Medulla oblongata (tissue), 1 donor: ENCODE results near the gene BNC2.

Source experiments
- DNase-seq: peaks from one replicate; pipeline ENCODE4 v3.0.0-alpha.2; 2015; ENCODE audit errors: extremely low spot score

BNC2 gene

DNA sequence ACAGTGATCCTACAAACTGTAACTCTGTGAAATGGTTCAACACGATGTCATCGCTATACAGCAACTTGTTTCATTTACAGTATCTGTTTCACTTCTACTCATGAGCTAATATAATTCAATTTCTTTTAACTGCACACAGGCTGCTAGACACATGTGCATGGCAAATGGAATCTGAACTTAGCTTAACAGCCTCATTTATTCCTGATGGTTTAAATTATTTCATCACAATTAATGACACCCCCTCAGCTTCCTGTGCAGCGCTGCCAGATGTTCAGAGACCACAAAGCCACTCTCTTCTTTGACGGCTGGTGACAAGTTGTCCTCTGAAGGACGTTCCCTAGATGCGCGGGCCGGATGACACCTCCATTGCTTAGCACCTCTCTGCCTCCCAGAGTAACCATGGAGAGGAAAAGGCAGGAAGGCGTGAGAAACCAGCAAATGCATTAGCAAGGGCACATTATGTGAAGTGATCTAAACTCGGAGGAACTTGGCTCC, 191.1 kb downstream of the BNC2 start:
- no peak for DNase-seq

DNA sequence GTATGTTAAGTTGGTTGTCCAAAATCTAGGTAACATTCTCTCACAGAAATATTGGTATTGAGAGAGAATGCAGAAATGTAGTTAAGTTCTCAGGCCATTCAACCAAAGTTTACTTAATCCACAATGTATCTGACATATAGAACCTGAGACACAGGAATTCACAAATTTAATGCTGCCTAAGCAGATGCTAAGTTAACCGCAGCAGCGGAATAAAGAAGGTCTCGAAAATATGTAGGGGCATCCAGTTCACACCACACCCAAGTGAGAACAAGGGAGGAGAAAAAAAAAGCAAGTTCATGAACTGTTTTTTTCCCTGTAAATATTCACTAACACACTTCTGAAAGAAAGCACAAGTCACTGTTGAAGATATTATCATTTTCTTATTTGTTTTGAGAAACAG, 194.0 kb downstream of the BNC2 start:
- no peak for DNase-seq

DNA sequence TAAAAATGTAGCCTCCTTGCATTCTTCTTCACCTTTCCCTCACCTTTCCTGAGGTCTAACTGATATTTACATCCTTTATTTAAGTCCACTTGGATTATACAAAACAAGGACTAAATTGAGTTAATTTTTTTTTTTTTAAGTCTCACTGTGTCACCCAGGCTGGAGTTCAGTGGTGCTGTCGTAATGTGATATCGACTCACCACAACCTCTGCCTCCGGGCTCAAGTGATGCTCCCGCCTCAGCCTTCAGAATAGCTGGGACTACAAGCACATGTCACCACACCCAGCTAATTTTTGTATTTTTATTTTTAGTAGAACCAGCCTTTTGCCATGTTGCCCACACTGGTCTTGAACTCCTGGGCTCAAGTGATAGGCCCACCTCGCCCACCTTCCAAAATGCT, 195.3 kb downstream of the BNC2 start:
- DNase-seq = no peak

DNA sequence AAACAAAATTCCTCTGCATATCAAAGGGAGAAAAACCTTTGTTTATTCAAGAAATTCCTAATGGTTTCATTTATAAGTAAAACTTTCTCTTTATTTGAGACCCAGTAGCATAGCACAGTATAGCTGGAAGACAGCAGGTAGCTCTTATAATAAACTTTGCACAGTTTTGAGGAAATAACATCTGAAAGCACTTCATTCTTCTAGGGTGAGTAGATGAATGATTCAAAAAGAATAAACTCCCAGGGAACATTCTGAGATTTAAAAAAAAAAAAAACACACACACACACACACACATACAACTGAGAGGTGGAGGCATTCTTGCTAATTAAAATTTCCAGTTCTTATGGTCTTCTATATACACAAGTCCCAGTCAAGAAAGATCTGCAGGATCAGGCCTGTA, 197.3 kb downstream of the BNC2 start:
- DNase-seq = no peak

DNA sequence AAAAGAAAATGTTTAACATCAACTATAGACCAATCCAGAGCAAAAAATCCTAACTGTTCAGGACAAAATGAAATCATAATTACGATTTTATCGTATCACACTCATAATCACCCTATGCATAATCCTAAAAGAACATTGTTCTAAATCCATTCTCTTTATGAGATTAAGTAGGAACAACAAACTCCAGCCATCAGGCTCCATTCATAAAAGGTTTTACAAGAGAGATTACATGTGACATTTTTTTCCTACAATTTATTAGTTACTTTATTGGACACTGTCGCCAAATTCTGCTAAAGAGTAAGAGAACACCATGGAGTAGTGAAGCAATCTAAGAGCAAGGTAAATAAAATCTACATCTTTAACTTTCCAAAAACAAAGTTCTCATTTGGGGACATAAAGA, 198.0 kb downstream of the BNC2 start:
- DNase-seq = no peak

DNA sequence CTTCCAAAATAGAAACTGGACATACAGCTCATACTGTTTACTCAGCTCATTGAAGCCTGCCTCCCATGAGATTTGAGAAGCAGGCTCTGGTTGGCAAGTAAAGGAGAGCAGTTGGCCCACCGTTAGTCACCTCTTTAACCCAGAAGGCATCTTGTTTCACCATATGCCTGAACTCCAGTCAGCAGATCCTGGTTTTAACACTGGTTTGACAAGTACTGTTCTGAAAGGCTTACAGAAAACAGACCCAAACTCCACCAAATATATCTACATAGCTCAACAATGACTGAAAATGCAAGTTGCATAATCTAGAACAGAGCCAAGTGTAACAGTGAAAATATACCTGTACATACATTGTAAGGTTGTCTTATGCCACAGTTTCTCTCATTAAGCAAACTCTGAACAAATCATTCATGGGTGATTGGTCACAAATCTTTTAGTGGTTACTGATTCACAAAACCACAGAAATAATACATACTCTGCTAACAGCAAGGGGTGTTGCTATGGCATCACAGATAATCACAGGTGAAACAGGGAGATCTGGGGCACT, 198.8 kb downstream of the BNC2 start:
- no peak for DNase-seq

DNA sequence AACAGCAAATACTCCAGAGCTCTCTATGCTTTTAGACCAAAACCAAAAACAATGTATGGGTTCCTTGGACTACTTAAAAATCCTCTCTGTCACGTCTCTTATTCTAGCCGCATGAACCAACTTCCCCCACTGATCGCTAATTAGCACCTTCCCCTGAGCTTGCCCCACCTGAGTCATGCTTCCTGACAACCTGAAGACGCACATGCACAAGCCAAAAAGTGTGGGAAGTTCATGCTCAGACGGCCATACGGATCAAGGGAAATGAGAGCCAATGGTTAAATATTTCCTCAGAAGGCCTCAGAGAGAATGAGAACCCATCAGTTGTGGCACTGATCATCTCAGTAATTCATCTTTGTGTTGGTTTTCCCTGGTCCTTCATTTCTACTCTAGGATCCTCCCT, 199.7 kb downstream of the BNC2 start:
- DNase-seq = no peak

DNA sequence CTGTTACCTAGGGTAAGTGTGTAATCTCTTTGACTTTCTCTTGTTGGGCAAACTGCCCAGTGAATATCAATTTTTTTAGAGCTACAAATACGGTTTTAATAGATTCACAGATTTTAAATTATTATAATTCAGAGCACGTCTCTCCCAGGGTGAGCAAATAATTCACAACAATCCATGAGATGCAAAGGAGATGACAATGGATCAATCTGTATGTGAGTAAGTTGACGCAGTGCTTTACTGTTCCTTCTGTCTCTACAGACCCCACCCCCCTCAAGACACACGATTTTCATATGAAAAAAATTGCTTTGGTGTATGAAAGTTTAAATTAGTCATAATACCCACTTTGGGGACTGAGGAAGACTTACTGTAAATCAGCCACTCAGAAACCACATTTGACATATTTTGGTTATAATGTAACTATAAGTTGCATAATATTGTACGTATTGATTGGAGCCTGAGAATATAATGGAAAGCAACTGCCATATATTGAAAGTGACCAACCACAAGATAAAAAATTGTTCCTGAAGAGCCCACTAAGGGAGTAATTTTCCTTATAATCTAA, 201.7 kb downstream of the BNC2 start:
- DNase-seq = no peak

DNA sequence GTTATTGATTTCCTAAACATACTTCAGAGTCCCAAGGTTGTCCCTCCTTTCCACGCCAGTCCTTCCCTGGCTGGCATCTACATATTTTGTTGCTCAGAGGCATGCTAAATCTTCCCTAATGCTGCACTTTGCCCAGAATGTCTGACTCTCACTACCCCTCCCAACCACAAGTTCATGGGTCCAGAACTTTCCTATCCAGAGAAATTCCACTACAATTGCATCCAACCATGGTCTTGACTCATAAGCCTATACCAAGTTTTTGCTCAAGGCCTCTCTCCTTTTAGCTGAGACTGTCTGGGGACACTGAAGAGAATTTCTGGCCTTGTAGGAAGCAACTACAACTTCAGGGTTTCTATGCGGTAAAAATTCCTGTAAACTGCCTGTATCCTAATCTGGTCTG, 206.3 kb downstream of the BNC2 start:
- no peak for DNase-seq

DNA sequence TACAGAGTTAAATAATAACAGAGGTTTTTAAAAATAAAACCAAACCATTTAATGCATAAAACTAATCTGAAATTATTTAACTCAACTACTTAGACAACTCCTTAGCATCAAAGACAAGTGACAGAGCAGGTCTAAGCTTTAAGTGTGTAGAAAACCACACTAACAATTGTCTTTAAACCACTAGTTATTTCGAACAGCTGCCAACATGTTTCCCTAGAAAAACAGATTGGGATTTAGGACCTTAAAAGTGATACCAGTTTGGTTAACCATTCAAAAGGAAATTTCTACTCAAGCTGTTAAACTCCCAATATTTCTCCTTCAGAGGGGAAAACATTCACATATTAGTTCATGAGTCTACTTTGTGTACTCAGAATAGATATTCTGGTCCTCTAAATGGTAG, 208.7 kb downstream of the BNC2 start:
- no peak for DNase-seq

DNA sequence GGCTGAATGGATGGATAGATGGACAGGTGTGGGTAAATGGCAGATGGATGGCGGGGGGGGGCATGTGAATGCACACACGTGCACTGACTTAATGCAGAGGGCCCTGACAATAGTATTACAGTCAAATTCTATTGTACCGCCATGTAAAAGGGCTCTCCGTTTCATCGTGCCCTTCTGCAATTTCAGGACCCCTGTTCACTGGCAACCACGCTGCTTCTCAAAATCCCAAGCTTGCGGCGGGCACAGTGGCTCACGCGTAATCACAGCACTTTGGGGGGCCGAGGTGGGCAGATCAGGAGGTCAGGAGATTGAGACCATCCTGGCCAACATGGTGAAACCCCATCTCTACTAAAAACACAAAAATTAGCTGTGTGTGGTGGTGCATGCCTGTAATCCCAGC, 211.4 kb downstream of the BNC2 start:
- no peak for DNase-seq

DNA sequence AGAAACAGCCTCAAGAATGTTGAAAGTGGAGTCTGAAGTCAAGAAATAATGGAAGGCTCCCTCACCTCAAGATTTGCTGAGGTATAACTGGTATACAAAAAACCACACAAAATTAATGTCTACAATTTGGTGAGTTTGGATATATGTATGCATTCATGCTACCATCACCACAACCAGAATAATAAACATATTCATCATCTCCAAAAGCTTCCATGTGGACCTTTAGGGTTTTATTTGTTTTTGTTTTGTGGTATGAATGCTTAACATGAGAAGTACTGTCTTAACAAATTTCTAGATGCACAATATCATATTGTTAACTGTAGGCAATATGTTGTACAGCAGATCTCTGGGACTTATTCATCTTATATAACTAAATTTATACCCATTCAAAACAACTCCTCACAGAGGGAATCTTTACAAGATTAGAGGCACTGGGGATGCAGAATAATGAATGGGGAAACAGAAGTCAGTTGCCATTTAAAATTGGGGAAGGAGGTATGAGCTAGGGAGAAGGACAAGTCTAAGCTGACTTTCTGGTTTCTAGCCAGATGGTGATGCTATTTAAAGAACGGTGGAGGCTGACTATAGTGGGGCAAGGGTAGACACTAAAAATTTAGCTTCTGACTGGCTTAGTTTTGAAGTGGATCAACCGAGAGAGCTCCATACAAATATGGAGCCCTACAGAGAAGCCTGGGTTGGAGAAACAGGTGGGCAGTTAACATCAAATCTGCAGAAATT, 213.9 kb downstream of the BNC2 start:
- DNase-seq = no peak

DNA sequence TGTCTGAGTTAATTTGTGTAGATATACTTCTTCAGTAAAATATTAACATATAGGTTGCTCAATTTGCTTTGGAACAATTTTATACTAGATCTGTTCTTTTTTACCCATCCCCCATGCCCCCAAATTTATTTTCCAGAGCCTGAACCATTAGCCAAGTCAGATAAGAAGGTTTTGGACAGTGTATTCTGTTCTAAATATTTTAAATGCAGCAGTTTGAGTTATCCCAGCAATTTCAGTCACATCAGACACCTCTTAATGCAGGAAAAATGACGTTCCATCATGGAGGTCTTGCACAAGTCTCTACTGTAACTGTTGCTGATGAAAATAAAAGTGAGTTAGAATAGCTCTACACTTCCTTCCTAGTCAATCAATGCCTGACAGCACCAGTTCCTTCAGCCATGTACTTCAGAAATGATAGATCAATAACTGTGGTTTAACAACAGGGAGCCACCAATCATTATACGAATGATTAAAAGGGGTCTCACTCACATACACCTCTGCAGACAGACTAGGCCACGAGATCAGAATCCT, 215.8 kb downstream of the BNC2 start:
- DNase-seq = no peak

DNA sequence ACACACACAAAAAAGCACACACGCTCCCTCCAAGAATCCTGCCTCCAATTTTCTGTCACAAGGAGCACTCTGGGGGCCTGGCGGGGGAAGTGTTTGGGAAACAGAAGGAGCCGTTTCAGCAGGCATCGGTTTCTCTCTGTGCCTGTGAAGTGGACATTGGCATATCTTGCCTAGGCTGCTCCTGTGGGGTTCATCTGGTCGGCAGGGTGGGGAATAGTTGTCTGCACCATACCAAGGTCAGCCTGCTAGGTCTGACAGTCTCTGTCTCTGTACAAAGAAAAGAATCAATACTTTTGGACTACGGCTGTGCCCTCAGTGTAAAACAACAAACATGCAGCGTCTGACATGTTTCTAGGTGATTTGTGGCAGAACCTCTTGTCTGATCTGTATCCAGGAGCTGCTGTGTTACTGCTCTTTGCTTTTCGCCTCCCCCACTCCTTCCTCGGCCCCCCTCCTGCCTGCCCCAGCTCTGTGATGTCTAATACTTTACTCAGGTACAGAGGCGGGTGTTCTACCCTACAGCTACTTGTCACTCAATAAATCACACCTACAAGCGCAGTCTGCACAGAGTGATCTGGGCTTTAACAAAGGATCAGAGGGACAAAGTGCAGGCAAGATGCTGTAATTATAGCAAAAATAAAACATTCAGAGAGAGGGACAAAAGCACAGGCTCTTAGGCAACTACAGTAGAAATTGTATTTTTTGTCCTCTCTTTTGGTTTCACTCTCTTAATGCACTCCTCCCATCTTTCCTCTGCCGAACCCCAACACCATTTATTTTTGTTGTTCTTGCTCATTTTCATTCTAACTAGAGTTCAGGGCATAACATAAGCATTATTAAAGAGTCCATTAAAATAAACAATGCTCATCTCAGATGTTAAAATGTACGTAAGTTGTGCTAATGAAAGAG, 216.7 kb downstream of the BNC2 start:
- DNase-seq = peak; percentile 16

DNA sequence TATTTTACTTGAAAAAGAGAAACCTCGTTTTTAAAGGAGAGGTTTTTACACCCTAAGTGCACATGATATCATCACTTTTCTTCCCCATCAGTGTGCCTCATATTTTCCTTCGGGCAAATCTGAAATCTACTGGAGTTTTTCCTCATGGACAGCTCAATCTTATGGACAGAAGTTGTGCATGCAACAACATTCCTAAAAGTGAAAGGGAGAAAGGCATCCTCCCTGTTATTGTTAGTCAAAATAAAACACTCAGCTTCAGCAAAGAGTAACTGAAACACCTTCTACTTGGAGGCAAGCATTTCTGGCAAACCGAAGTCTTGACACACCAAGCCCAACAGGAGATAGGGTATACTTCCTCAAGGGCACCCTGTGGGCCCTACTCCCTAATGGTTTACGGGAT, 217.9 kb downstream of the BNC2 start:
- no peak for DNase-seq

DNA sequence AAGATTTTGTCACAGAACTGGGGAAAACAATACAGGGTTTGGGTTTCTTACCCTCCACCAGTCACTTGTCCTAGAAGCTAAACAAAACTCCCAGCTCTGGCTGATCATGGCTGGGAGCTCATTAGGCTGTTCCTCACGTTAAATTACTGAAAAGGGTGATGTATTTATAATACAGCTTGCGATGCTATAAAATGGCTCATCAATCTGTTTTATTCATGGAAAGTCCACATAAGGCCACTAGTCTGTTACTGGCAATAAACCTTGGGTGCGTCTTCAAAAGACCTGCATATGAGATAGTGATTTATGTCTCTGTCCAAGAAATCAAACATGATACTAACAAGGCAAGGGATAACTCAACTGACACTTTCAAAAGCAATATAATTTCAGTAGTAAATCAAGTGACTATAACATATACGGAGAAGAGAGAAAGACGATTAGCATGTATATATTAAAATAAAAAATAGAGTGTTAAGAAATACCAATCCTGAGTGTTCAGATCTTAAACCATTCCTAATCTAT, 219.0 kb downstream of the BNC2 start:
- no peak for DNase-seq

DNA sequence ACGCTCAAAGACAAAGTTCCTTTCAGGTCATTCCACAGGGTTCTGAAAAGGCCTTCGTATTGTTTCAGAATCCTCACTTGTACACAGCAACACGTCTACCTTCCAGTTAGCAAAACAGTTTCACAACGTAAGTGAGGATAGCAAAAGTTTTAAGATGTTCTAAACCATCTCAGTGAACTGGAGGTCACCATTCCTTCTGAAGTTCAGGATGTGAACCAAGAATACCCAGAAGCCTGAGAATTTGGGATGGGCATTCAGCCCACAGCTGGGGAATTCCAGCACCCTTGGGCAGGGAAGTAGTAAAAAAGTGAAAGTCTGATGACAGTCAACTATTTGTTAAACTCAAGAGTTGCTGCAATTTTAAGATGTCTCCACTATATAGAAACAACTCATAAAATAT, 224.5 kb downstream of the BNC2 start:
- DNase-seq = no peak

DNA sequence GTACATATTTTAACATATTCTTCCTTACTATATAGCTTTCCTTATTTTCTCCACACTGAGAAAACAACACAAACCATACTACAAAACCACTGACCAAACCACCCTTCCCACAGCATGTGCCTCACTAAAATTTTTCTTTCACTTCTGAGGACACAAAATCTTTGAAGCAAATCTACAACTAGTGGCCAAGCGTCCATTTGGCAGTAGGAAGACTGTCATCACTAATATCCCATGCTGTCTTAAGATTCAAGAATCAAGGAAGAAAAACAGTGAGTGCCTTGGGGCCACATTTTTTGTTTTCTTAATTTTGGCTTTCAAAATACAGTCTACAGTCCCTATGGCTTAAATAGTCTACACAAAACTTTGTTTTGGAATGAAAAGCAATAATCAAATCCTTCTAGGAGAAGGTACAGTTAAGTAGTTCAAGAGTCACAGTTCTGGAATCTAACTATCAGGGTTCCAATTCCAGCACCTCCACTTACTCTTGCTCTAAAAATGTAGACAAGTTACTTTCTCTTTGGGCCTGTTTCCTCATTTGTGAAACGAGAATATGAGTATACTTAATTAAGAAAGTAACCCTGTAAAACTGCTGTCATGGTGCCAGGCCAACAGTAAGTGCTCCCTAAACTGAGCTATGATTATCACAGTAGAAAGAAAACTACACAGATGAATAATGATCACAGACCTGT, 227.9 kb downstream of the BNC2 start:
- no peak for DNase-seq

DNA sequence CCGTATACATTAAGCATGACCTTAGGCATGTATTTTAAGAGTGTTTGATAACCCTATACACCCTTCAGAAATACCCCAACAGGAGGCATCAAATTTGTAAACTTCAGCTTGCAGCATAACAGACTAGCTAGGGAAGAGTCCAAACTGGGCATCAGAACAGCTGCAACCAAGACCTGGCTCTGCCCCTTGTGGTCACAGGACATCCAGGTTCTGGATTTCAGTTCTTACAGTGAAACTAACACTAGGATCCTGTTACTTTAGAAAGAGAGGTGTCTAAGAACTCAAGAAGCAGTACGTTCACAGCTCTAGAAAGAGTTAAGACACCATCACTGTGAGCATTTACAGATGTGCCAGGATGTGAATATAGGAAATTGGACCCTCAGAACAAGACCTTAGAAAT, 229.8 kb downstream of the BNC2 start:
- no peak for DNase-seq

DNA sequence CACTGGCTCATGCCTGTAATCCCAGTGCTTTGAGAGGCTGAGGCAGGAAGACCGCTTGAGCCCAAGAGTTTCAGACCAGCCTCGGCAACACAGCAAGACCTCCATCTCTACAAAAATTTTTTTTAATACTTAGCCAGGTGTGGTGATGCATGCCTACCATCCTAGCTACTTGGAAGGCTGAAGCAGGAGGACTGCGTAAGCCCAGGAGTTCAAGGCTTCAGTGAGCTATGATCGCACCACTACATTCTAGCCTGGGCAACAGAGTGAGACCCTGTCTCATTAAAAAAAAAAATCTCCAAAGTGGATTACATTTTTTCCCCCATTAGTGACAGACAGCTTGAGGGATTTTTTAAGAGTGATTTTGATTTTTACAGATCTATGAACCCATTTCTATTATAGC, 230.8 kb downstream of the BNC2 start:
- no peak for DNase-seq

DNA sequence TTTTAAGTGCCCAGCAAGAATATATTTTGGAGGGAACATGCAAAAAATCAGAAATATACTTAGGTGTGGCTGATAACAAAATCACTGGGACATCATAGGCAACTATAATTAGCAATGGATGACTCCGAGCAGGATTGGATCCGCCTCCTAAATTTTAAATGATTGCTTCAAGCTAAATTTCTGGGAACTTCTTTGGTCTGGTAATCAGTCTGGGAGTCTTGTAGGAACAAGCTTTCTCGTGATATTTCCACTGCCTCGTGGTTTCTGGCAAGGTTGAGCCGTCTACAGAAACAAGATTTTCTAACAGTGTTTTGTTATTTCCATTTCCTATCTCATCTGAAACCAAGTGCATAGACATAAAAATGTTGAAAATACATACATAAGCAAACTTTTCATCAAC, 232.6 kb downstream of the BNC2 start:
- no peak for DNase-seq
